HG03575 (cell line): ENCODE data around the gene SUMO4.
"Not testable (repeated sequence)": the region's sequence is repeated elsewhere in the genome, so short reads cannot be mapped to it uniquely, and the experiment has no call there.

ENCODE experiments used
- ATAC-seq: cut with Tn5 transposase; IDR thresholded peaks from one replicate; pipeline ENCODE4 v1.9.1; 2021; ENCODE audit not compliant: unreplicated experiment, insufficient number of reproducible peaks, low FRiP score; ENCODE audit errors: extremely low read depth

Gene SUMO4

DNA sequence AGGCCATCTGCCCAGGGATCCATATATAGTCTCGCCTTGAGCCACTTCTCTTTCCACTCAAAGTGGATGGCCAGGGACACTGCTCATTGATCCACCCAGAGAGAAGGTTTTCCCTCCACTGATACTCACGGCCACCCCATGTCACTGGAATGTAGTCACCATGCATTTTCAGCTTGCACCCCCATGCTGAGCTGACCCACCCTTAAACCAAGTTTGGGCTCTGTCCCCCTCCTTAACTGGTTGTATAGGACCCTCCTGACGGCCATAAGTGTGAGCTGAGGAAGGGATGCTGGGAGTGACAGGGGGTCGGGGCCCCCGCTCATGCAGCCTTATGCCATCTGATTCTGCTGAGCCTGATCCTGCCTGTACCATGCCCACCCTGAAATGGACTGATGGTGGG, 25.7 kb downstream of the SUMO4 start:
- ATAC-seq = no peak

DNA sequence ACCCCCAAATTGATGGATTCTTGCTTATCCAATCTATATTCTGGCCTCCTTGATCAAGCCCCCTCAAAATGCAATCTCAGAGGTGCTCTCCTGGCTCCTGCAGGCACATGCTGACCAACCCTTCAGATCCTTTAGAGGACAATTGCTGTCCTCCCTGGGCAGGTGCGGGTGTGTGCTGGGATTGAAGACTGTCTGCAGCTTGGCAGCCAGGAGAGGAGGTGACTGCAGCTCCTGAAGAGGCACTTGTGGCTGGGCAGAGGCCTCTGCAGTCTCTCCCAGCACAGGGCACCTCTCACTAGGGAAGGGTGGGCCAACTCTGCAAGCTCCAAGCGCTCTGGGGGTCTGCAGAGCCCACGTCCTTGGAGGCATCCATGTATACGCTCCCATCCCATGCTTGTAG, 28.5 kb downstream of the SUMO4 start:
- ATAC-seq = no peak

DNA sequence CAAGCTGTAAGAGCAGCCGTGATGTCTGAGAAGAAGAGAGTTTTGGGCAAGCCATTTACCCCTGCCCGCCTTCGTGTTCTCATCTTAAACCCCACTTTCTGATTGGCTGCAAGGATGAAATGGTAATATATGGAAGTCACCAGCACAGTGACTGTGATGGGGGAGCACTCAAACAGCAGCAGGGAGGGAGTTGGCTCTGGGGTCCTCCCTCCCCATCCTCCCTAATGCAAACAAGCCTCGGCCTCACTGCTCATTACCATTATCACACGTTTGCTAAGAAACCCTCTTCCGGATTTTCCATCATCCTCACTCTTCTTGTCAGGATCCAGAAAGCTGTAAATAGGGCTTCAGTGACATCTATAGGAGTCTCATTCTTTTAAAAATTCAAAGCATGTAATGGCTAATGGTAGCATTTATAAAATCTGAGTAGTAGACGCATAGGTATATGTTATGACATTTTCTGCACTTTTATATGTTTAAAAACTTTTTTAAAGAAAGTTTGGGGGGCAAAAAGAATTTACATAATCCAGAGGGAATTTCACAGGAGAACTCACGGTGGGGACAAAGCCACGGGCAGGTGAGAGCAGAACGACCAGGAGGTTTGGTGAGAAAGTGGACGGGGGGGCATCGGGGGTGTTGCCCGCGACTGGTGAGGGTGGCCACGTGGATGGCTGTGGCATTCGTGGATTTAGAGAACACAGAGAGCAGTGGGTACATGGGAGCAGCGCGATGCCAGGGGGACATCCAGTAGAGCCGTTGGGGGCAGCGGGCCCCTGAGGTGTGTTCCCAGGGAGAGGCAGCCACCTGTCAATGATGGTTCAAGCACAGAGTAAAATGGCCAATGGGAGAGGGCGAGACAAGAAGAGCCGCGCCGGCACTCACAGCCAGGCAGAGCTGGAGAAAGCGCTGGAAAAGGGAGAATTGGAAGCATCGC, 29.6 kb downstream of the SUMO4 start:
- no peak for ATAC-seq

DNA sequence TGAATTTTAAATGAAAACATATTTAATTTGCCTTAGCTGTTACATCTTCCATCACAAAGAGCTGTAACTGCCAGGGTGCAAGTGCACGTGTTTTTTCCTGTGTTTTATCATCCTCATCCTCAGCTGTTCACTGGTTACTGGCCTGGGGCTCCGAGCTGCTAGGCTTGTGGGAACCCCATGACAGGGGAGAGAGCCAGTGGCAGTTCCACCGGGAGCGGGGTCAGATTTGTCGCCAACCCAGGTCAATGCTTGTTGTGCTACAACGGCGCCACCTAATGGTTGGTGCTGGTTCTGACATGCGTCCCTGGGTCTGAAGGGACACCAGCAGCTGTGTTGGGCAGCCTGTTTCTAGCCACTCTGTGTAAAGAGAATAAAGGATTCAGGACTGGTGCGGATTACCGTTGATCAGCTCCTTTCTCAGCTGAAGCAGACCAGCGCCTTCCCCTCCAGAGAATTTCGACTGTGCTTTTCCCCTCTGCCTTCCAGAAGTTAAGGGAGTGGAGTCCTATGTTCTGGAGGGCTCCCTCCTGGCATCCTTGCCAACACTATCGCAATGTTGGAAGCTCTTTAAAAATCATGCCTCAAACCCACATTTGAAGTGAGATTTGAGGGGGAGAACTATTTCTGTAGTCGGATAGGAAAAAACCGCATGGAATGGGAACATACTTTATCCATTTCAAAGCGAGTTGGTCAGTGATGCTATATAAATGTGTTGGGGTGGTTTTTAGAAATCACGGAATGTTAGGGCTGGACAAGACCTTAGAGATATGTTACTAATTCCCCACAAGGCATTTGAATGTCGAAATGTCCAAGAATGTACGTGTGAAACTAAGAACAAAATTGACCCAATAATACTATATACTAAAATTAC, 32.1 kb downstream of the SUMO4 start:
- ATAC-seq = peak; percentile 73

GRCh38 chr6:149433405-149433804, 33.3 kb downstream of the SUMO4 start:
- ATAC-seq = no peak

DNA sequence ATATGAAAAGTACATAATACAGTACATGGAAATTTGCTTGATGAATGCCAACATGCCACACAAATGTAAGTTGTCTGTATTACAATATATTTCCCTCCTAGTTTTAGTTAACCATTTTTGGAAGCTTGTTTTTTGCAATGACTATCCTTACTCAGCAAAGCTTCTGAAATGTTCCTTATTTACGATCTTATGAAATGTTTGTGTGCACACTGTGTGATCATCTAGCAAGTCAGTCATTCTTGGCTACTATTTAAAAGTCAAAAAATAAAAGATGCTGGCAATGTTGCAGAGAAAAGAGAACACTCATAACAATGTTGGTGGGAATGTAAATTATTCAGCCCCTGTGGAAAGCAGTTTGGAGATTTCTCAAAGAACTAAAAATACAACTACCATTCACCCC, 33.8 kb downstream of the SUMO4 start:
- ATAC-seq = no peak

- ATAC-seq = no peak
These were observed 36.0 kb downstream of the SUMO4 start for GRCh38 chr6:149435919-149436586.

GRCh38 chr6:149436647-149437046, 36.6 kb downstream of the SUMO4 start:
- ATAC-seq = no peak

GRCh38 chr6:149437212-149437611, 37.1 kb downstream of the SUMO4 start:
- ATAC-seq = no peak

DNA sequence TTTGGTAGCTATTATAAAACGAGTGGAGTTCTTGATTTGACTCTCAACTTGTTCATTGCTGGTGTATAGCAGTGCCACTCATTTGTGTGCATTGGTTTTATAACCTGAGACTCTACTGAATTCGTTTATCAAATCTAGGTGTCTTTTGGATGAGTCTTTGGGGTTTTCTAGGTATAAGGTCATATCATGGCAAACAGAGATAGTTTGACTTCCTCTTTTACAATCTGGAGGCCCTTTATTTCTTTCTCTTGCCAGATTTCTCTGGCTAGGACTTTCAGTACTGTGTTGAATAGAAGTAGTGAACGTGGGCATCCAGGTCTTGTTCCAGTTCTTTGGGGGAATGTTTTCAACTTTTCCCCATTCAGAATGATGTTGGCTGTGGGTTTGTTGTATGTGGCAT, 38.8 kb downstream of the SUMO4 start:
- no peak for ATAC-seq

DNA sequence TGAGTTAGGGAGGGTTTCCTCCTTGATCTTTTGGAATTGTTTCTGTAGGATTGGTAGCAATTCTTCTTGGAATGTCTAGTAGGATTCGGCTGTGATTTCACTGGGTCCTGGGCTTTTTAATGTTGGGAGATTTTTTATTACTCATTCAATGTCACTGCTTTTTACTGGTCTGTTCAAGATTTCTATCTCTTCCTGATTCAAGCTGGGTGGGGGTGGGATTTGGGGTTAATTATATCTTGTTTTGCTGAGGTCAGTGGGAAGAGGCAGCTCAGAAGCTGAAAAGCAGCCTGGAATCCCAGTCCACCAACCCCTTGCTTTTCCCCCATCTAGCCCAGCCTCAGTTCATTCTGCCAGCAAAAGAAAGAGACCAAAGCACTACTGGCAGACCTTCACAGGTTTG, 39.6 kb downstream of the SUMO4 start:
- no peak for ATAC-seq

GRCh38 chr6:149440735-149441671, 40.9 kb downstream of the SUMO4 start:
- no peak for ATAC-seq

DNA sequence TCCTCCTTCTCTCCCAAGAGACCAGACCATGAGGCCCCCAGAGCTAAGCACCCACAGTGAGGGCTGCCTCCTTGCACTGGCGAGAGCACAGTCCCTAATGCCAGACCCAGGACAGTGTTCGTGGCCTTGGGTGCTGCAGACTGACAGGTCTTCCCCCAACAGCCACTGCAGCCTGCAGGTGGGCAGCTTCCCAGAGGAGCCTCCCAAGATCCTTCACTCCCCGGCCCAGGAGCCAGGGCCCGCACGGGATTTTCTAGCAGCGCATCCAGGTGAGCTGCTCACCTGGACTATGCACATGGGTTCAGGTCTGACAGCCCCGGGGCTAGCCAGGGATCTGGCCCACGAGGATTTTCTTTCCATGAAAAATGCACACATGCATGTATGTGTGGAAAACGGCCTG, 41.7 kb downstream of the SUMO4 start:
- ATAC-seq = no peak

GRCh38 chr6:149443411-149444181, 43.5 kb downstream of the SUMO4 start:
- ATAC-seq = no peak

DNA sequence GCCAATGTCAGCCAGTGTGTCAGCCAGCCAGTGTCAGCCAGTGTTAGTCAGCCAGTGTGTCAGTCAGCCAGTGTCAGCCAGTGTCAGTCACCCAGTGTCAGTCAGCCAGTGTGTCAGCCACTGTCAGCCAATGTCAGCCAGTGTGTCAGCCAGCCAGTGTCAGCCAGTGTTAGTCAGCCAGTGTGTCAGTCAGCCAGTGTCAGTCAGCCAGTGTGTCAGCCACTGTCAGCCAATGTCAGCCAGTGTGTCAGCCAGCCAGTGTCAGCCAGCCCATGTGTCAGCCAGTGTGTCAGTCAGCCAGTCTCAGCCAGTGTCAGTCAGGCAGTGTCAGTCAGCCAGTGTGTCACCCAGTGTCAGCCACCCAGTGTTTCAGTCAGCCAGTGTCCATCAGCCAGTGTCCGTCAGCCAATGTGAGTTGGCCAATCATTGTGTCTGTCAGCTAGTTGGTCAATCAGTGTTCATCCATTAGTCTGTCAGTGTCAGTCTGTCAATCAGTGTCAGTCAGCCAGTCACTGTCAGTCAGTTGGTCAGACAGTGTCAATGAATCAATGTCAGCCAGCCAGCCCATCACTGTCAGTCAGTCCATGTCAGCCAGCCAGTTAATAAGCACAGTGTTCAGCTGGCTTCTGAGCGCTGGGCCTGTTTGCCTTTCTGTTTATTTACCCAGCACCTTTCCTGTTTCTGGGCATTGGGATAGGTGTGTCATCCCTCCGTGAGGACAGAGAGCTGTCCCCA, 44.5 kb downstream of the SUMO4 start:
- ATAC-seq = not testable (repeated sequence)

DNA sequence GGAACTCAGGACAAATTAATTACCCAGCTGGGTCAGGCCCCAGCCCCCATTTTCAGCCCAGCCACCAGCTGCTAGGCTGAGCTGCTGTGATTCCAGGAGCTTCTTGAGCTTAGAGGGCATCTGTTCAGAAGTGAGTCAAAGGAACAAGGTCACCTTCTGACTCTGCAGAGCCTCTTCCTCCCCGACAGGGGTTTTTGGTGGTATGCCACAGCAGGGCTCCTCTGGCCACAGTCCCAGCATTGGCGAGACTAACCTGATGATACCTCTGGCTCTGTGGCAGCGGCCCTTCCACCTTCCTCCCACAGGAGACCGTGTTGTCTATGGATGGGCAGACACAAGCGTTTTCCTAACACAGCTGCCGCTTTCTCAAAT, 45.0 kb downstream of the SUMO4 start:
- ATAC-seq = no peak

DNA sequence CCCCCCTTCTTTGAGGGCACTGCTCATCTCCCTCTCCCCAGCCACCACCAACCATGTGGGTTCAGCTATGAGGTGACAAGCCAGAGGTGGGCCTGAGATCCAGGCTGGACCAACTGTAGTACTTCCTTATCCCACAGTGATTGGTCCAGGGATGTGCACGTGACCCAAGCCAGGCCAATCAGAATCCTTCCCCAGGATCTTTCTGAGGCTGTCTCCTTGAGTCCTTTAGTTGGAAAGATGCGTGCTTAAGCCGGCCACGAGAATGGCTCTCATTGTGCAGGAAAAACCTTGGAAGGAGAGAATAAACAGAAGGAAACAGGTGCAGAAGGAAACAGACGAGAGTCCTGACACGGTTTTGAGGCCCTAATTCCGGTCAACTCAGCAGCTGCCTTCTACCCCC, 45.5 kb downstream of the SUMO4 start:
- ATAC-seq = no peak
